ENCODE measurements around the gene CD207.

CD207 gene

GRCh38 chr2:70826696-70827350 is 8.8 kb downstream of the CD207 start:
- no peaks in the 10 kb centered on the region for H3K27me3 ChIP-seq (ENCODE audit: insufficient read depth, low read depth)

GRCh38 chr2:70823249-70823648 is 12.4 kb downstream of the CD207 start:
- TF ChIP-seq CTCF (conservative IDR thresholded peaks at IDR 0.05; ENCODE audit: low read depth, low read length), result no peak
- no peak overlapping the region for H3K4me2 ChIP-seq
- no peak overlapping the region for H3K27ac ChIP-seq
- no peaks in the 10 kb centered on the region for H3K27me3 ChIP-seq (ENCODE audit: insufficient read depth, low read depth)
- H3K4me1 ChIP-seq (ENCODE audit: low read depth, poor library complexity, severe bottlenecking), result peaks cover 4% of the 10 kb centered on the region
- H4K20me1 ChIP-seq (ENCODE audit: insufficient read depth), result no peaks in the 10 kb centered on the region
- no peak overlapping the region for H3K9ac ChIP-seq
- H3K36me3 ChIP-seq (ENCODE audit: insufficient read depth), result no peaks in the 10 kb centered on the region
- H3K79me2 ChIP-seq (ENCODE audit: insufficient read depth, low read depth), result no peaks in the 10 kb centered on the region
- no peak overlapping the region for H2AFZ ChIP-seq (ENCODE audit: low read depth)
- H3K4me3 ChIP-seq (IDR thresholded peaks at IDR 0.05; ENCODE audit: insufficient read depth, low read depth, low read length), result no peak overlapping the region

More at GRCh38 chr2:70826696-70827350, 8.8 kb downstream of the CD207 start:
- Histone ChIP-seq H3K4me2 (no peak overlapping the region), H3K27ac (no peak overlapping the region), H3K4me1 (ENCODE audit: low read depth, poor library complexity, severe bottlenecking) (peaks cover 13% of the 10 kb centered on the region), H3K79me2 (ENCODE audit: insufficient read depth, low read depth) (no peaks in the 10 kb centered on the region), H3K4me3 (IDR thresholded peaks at IDR 0.05; ENCODE audit: insufficient read depth, low read depth, low read length) (no peak overlapping the region), H4K20me1 (ENCODE audit: insufficient read depth) (no peaks in the 10 kb centered on the region), H3K9ac (no peak overlapping the region), H3K36me3 (ENCODE audit: insufficient read depth) (no peaks in the 10 kb centered on the region), H2AFZ (ENCODE audit: low read depth) (no peak overlapping the region)
- TF ChIP-seq CTCF (conservative IDR thresholded peaks at IDR 0.05; ENCODE audit: low read depth, low read length), result no peak

GRCh38 chr2:70822843-70823242 is 12.8 kb downstream of the CD207 start:
- H3K4me2 ChIP-seq, result no peak overlapping the region
- H3K4me1 ChIP-seq (ENCODE audit: low read depth, poor library complexity, severe bottlenecking), result no peaks in the 10 kb centered on the region
- H3K36me3 ChIP-seq (ENCODE audit: insufficient read depth), result no peaks in the 10 kb centered on the region
- H3K79me2 ChIP-seq (ENCODE audit: insufficient read depth, low read depth), result no peaks in the 10 kb centered on the region
- H4K20me1 ChIP-seq (ENCODE audit: insufficient read depth), result no peaks in the 10 kb centered on the region
- TF ChIP-seq CTCF (conservative IDR thresholded peaks at IDR 0.05; ENCODE audit: low read depth, low read length), result no peak
- H3K9ac ChIP-seq, result no peak overlapping the region
- H2AFZ ChIP-seq (ENCODE audit: low read depth), result no peak overlapping the region
- no peak overlapping the region for H3K27ac ChIP-seq
- no peak overlapping the region for H3K4me3 ChIP-seq (IDR thresholded peaks at IDR 0.05; ENCODE audit: insufficient read depth, low read depth, low read length)
- H3K27me3 ChIP-seq (ENCODE audit: insufficient read depth, low read depth), result no peaks in the 10 kb centered on the region

DNA sequence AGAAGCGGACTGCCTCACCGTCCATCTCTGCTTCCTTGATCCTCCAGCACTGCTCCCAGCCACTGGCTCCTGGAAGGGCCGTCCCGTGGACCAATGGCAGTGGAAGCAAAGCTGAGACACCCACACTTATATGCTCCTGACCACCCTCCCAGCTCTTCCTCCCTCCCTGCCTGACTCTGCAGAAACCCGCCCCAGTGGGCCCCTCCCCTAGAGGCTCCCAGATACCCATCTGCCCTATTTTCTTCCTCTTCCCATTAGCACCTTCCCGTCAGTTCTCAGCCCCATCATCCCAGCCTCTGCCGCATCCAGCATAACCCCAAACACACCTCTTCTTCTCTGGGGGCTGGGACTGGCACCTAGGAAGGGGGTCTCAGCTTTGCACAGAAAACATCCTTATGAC is 15.1 kb downstream of the CD207 start, which contains the start of gene CLEC4F:
TSS of gene CLEC4F (minus strand) at position 101 of the 400 bp plus-strand sequence. CDS start at position 25, 76 bp downstream.
- Histone ChIP-seq H3K27ac (no peak within 1 kb of the TSS), H3K36me3 (ENCODE audit: insufficient read depth) (no peaks in the 10 kb centered on the region), H2AFZ (ENCODE audit: low read depth) (no peak within 1 kb of the TSS), H4K20me1 (ENCODE audit: insufficient read depth) (no peaks in the 10 kb centered on the region), H3K9ac (no peak within 1 kb of the TSS), H3K4me2 (no peak within 1 kb of the TSS), H3K27me3 (ENCODE audit: insufficient read depth, low read depth) (no peaks in the 10 kb centered on the region), H3K79me2 (ENCODE audit: insufficient read depth, low read depth) (no peaks in the 10 kb centered on the region), H3K4me3 (IDR thresholded peaks at IDR 0.05; ENCODE audit: insufficient read depth, low read depth, low read length) (no peak within 1 kb of the TSS), H3K4me1 (ENCODE audit: low read depth, poor library complexity, severe bottlenecking) (no peaks in the 10 kb centered on the region)
- TF ChIP-seq CTCF (conservative IDR thresholded peaks at IDR 0.05; ENCODE audit: low read depth, low read length), result no peak
